Peyer's patch (tissue), 4 donors: ENCODE data around the gene MUC5B.

Experiments
- CTCF ChIP-seq, 6 experiments: fragments of 450-650 bp in 4 of 6; fragments of 200-600 bp in 2 of 6; sonication (generic) in 1 of 6; IDR thresholded peaks; one replicate each; pipeline ENCODE4 v1.5.1; 2017 to 2019; ENCODE audit warnings: antibody characterized with exemption in 6 of 6, mild to moderate bottlenecking in 3 of 6, moderate library complexity in 1 of 6
- POLR2A ChIP-seq, 2 donors: fragments of 450-650 bp; IDR thresholded peaks; one replicate each; pipeline ENCODE4 v1.5.1; 2017; ENCODE audit warnings: antibody characterized with exemption in 2 of 2, mild to moderate bottlenecking in 2 of 2, moderate library complexity in 2 of 2

GRCh38 chr11:1307163-1307870 is 84.5 kb downstream of the MUC5B start:
- TF ChIP-seq CTCF (IDR thresholded peaks at IDR 0.05) (no peak), POLR2A (IDR thresholded peaks at IDR 0.05) (no peak)
